ENCODE results near the gene EML3. TPM values are rescaled to one million over a fixed set of nuclear protein-coding genes. Genes with fewer than 3 reads are reported as not detected.
A peak's percentile ranks its signal among the peaks of the same experiment; 100 is the strongest.

Gene EML3
- total and polyA plus RNA-seq, 2 of the 13 experiments (the other 11 are each of a cell fraction or from before 2014, with no cell fraction given): 10.6 to 12.3 TPM

DNA sequence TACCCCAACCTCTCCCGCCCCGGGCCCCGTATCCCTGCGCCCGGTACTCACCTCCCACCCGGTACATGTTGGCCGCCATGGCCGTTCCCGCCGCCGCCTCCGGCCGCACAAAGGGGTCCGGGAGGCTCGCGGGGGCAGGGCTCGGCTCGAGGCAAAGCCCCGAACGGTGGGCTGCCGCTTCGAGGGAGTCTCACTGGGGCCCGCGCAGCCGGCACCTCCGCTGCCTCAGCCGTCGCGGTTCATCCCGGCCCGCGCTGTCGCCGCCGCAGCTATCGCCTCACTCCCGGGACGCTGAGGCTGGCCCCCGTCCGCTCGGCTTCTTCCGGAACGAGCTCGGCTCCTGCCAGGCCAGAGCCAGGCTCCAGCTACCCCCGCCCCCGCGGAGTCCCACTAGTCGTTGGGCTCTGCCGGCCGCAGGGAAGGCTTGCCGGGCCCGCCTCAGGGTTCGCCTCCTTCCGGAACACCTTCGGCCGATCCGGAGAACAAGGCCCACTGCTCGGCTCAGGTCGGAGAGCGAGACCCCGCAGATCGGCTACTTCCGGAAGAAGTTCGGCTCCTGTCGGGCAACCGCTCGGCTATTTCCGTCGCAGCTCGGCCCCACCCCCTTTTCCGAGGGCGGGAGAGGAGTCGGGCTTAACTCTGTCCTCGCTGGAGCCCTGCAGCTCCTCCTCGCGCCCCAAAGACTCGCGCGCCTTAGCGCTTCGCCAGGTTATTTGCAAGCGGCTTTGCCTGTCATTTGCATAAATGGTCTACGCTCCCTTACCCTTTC is 11.0 kb downstream of the EML3 start, which contains the start of gene MTA2 (continued):
- TF ChIP-seq HCFC1 (IDR thresholded peaks at IDR 0.05; ENCODE audit: low read depth, low read length) (no peak), FOXO4 (CRISPR knock-in tag; conservative IDR thresholded peaks at IDR 0.05) (0 out of 2 replicates have a peak, but pooled peaks have one; percentile 95), PRPF4 (IDR thresholded peaks at IDR 0.05; ENCODE audit: low read depth, low read length, poor library complexity, severe bottlenecking) (no peak), PLSCR1 (CRISPR knock-in tag; IDR thresholded peaks at IDR 0.05; ENCODE audit: borderline replicate concordance) (no peak), CHCHD3 (CRISPR knock-in tag; IDR thresholded peaks at IDR 0.05) (no peak), ZNF572 (CRISPR knock-in tag; IDR thresholded peaks at IDR 0.05) (no peak), ZNF766 (CRISPR knock-in tag; IDR thresholded peaks at IDR 0.05; ENCODE audit: borderline replicate concordance) (no peak; the same call in 1 of the 2 replicates), MEIS1 (CRISPR knock-in tag; IDR thresholded peaks at IDR 0.05; ENCODE audit: borderline replicate concordance) (no peak), RERE (CRISPR knock-in tag; IDR thresholded peaks at IDR 0.05; ENCODE audit: low read depth) (no peak), HOMEZ (CRISPR knock-in tag; IDR thresholded peaks at IDR 0.05; ENCODE audit: low read depth) (no peak), TBX3 (IDR thresholded peaks at IDR 0.05; ENCODE audit: borderline replicate concordance) (no peak), HNRNPK (IDR thresholded peaks at IDR 0.05; ENCODE audit: low read depth, low read length, poor library complexity, severe bottlenecking) (peak; percentile 56), MTF2 (CRISPR knock-in tag; IDR thresholded peaks at IDR 0.05; ENCODE audit: borderline replicate concordance) (no peak), ZNF326 (CRISPR knock-in tag; IDR thresholded peaks at IDR 0.05; ENCODE audit: borderline replicate concordance) (no peak)
- TF ChIP-seq, protein P1, sequence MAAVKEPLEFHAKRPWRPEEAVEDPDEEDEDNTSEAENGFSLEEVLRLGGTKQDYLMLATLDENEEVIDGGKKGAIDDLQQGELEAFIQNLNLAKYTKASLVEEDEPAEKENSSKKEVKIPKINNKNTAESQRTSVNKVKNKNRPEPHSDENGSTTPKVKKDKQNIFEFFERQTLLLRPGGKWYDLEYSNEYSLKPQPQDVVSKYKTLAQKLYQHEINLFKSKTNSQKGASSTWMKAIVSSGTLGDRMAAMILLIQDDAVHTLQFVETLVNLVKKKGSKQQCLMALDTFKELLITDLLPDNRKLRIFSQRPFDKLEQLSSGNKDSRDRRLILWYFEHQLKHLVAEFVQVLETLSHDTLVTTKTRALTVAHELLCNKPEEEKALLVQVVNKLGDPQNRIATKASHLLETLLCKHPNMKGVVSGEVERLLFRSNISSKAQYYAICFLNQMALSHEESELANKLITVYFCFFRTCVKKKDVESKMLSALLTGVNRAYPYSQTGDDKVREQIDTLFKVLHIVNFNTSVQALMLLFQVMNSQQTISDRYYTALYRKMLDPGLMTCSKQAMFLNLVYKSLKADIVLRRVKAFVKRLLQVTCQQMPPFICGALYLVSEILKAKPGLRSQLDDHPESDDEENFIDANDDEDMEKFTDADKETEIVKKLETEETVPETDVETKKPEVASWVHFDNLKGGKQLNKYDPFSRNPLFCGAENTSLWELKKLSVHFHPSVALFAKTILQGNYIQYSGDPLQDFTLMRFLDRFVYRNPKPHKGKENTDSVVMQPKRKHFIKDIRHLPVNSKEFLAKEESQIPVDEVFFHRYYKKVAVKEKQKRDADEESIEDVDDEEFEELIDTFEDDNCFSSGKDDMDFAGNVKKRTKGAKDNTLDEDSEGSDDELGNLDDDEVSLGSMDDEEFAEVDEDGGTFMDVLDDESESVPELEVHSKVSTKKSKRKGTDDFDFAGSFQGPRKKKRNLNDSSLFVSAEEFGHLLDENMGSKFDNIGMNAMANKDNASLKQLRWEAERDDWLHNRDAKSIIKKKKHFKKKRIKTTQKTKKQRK (IDR thresholded peaks at IDR 0.05; ENCODE audit: low read length): no peak

All from HepG2 (cell line).